ENCODE data around the gene TPCN1. TPM values are rescaled to one million over a fixed set of nuclear protein-coding genes. Genes with fewer than 3 reads are reported as not detected.

TPCN1 gene
- total and polyA plus RNA-seq, 2 experiments from 2014 or later: 14.4 to 16.2 TPM

GRCh38 chr12:113254298-113254697 is 33.0 kb downstream of the TPCN1 start (continued):
- no peak for TF ChIP-seq CTCF (conservative IDR thresholded peaks at IDR 0.05; ENCODE audit: low read depth in 2 of 2)
- no peak for TF ChIP-seq NANOG (IDR thresholded peaks at IDR 0.05; ENCODE audit: borderline replicate concordance)
- no peak for TF ChIP-seq CREB1 (CRISPR knock-in tag; IDR thresholded peaks at IDR 0.05; ENCODE audit: low read depth)
- no peak for TF ChIP-seq POLR2AphosphoS5 (IDR thresholded peaks at IDR 0.05; ENCODE audit: low read depth)

GRCh38 chr12:113257564-113257963 is 36.3 kb downstream of the TPCN1 start:
- Histone ChIP-seq H3K9me2 (ENCODE audit: insufficient read depth) (no peaks in the 10 kb centered on the region), H4K20me1 (replicated peaks; ENCODE audit: insufficient read depth) (no peaks in the 10 kb centered on the region), H3K4me1 (ENCODE audit: insufficient read depth) (no peaks in the 10 kb centered on the region; the same call in none of the 2 replicates), H3K27me3 (ENCODE audit: insufficient read depth) (no peaks in the 10 kb centered on the region), H3K79me2 (replicated peaks; ENCODE audit: insufficient read depth) (no peaks in the 10 kb centered on the region), H2AFZ (no peak overlapping the region), H3F3A (replicated peaks; ENCODE audit: low read depth) (0 out of 2 replicates have a peak, but pooled peaks cover 4% of the 10 kb centered on the region), H3K4me3 (no peak overlapping the region), H3K27ac (ENCODE audit: low read depth) (no peak overlapping the region), H3K4me2 (no peak overlapping the region), H3K36me3 (ENCODE audit: insufficient read depth) (no peaks in the 10 kb centered on the region)
- ATAC-seq (no peak), DNase-seq (ENCODE audit: low spot score) (no peak)
- Mint-ChIP-seq H3K9me3 (no peaks in the 10 kb centered on the region), H3K36me3 (ENCODE audit: low read depth) (0 out of 3 replicates have a peak, but pooled peaks cover 3% of the 10 kb centered on the region), H3K27me3 (ENCODE audit: insufficient read depth, low read depth, poor library complexity) (peaks cover 2% of the 10 kb centered on the region), H3K27ac (no peak overlapping the region), H3K4me1 (peaks cover 21% of the 10 kb centered on the region), H3K4me3 (no peak overlapping the region)
- TF ChIP-seq CREB1 (CRISPR knock-in tag; IDR thresholded peaks at IDR 0.05; ENCODE audit: low read depth): no peak
- TF ChIP-seq REST (IDR thresholded peaks at IDR 0.05; ENCODE audit: unreplicated experiment): no peak
- no peak for TF ChIP-seq CTCF (conservative IDR thresholded peaks at IDR 0.05; ENCODE audit: low read depth in 2 of 2)
- no peak for TF ChIP-seq EZH2phosphoT487 (IDR thresholded peaks at IDR 0.05; ENCODE audit: unreplicated experiment)
- no peak for TF ChIP-seq ZNF331 (CRISPR knock-in tag; IDR thresholded peaks at IDR 0.05; ENCODE audit: low read depth)
- TF ChIP-seq, protein P1, sequence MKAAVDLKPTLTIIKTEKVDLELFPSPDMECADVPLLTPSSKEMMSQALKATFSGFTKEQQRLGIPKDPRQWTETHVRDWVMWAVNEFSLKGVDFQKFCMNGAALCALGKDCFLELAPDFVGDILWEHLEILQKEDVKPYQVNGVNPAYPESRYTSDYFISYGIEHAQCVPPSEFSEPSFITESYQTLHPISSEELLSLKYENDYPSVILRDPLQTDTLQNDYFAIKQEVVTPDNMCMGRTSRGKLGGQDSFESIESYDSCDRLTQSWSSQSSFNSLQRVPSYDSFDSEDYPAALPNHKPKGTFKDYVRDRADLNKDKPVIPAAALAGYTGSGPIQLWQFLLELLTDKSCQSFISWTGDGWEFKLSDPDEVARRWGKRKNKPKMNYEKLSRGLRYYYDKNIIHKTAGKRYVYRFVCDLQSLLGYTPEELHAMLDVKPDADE (IDR thresholded peaks at IDR 0.05): no peak
- TF ChIP-seq STAT1 (IDR thresholded peaks at IDR 0.05; ENCODE audit: unreplicated experiment): no peak
- no peak for TF ChIP-seq ZNF114 (CRISPR knock-in tag; IDR thresholded peaks at IDR 0.05)
- no peak for TF ChIP-seq JUNB (IDR thresholded peaks at IDR 0.05; ENCODE audit: unreplicated experiment)
- TF ChIP-seq EZH2 (IDR thresholded peaks at IDR 0.05; ENCODE audit: low read depth, unreplicated experiment): no peak
